Ovary (tissue), 9 donors: ENCODE results near the gene CAMKMT. TPM values are rescaled to one million over a fixed set of nuclear protein-coding genes. Genes with fewer than 3 reads are reported as not detected.

Experiments
- DNase-seq, 5 donors: peaks; one replicate each; pipeline ENCODE4 v3.0.0-alpha.2; 2019 to 2020
- H3K27ac ChIP-seq, 2 donors: fragments of 200-600 bp; one replicate each; pipeline versions ENCODE4 v1.5.1 to v1.8.0; 2019 to 2022
- H3K27me3 ChIP-seq: fragments of 200-600 bp; one replicate; pipeline ENCODE4 v1.8.0; 2022
- H3K36me3 ChIP-seq: fragments of 200-600 bp; sonication (generic); one replicate; pipeline ENCODE4 v1.5.1; 2019
- H3K4me1 ChIP-seq: one replicate; pipeline ENCODE4 v1.8.1; 2013; ENCODE audit warnings: mild to moderate bottlenecking, moderate library complexity; ENCODE audit not compliant: insufficient read depth
- H3K4me3 ChIP-seq: fragments of 200-600 bp; sonication (generic); one replicate; pipeline ENCODE4 v1.5.1; 2017
- H3K9me3 ChIP-seq, 2 donors: fragments of 200-600 bp in 1 of 2; sonication (generic) in 1 of 2; one replicate each; pipeline versions ENCODE4 v1.5.1 to v1.8.1; 2013 to 2019; ENCODE audit warnings: mild to moderate bottlenecking in 1 of 2, moderate library complexity in 1 of 2
- EP300 ChIP-seq: sonication (generic); formaldehyde crosslinking; IDR thresholded peaks from one replicate; pipeline ENCODE4 v1.6.1; 2017; ENCODE audit warnings: antibody characterized with exemption
- POLR2A ChIP-seq: fragments of 450-650 bp; IDR thresholded peaks from one replicate; pipeline ENCODE4 v1.6.1; 2017; ENCODE audit warnings: antibody characterized with exemption, mild to moderate bottlenecking, moderate library complexity
- WGBS, 3 donors: extraction: QIAGEN DNeasy Blood & Tissue Kit in 1 of 3; methylation state at CpG; one replicate each; pipeline versions ENCODE4 v1.1.5 to v1.1.7; 2013 to 2017; 5-methylcytosine and 5-hydroxymethylcytosine counted together
- intact Hi-C, 4 donors: fragments of 100-400 bp; cut with DNase I; formaldehyde crosslinking; loops; one replicate each; pipeline versions ENCODE4 v1.11.0 to v1.15.1; 2022 to 2023
- polyA plus RNA-seq, 2 donors: library from polyadenylated mRNA; stranded (reverse); fragments of 200-250 nt in 1 of 2; fragments of 350-450 nt in 1 of 2; fragmentation: Illumina TruSeq in 1 of 2; extraction: RNeasy Lipid Tissue Mini Kit (QIAGEN cat#74804) in 1 of 2; gene quantifications; one replicate each; pipeline ENCODE4 v1.2.3, GENCODE V29; 2013 to 2014
- total RNA-seq, 7 donors: library from RNA; depleted of rRNA in 2 of 7; stranded (reverse); fragments of >200 nt in 2 of 7; fragmentation: NEBNext Ultra II Directional in 3 of 7; extraction: Animal tissue kit (Norgen Biotek cat#: 25700) in 3 of 7; gene quantifications; one replicate each; pipeline versions ENCODE4 v1.1.0 to v1.2.4, GENCODE V29; 2016 to 2023
- TF ChIP-seq, protein P1 (sequence below), 3 donors: fragments of 450-650 bp in 2 of 3; fragments of 200-600 bp in 1 of 3; IDR thresholded peaks; one replicate each; pipeline versions ENCODE4 v1.5.1 to v1.8.0; 2016 to 2022; ENCODE audit warnings: antibody characterized with exemption in 3 of 3, mild to moderate bottlenecking in 1 of 3
- donor health status: DM: no; HTN: no; CAD: no; lungs with moderate emphysema.
- donor health status: DM: no; HTN: no; CAD: no.
- donor health status: Bipolar disorder and iron deficiency.
- donor health status: DM: yes; HTN: yes; CAD: no.
- donor health status: DM: no; HTN: no; CAD: no.
- donor health status: DM: yes; HTN: yes; CAD: no.

CAMKMT gene
- total and polyA plus RNA-seq, 9 donors, result 3.5 to 10.7 (median 8.9) TPM

DNA sequence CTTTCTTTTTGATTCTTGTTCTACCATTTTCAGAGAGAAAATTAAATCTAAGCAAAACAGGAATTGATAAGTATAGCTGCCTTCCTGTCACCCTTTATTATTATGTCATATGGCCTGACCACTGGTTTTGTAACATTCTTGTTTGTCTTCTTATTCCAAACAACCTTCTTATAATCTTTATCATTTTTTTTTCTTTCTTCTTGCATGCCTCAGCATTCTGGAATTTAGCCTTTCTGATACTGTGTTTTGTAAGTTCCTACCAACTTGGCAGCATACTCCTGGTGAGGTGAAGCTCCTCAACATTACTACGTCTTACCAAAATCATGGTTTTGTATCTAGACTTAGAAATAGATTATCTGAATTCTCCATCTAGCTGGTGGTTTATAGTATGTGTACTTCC lies 199.2 kb downstream of the CAMKMT start:
- Histone ChIP-seq H3K36me3 (no peaks in the 10 kb centered on the region), H3K4me3 (no peak overlapping the region), H3K9me3 (no peaks in the 10 kb centered on the region), H3K4me1 (no peaks in the 10 kb centered on the region), H3K27ac (no peak overlapping the region), H3K27me3 (no peaks in the 10 kb centered on the region)
- whole genome bisulfite sequencing, 3 donors, result 54 to 77% (median 61%) methylated on average over 1 of the region's 1 CpG
- DNase-seq, result no peak
- intact Hi-C loops, result no loop called here
- TF ChIP-seq, protein P1, sequence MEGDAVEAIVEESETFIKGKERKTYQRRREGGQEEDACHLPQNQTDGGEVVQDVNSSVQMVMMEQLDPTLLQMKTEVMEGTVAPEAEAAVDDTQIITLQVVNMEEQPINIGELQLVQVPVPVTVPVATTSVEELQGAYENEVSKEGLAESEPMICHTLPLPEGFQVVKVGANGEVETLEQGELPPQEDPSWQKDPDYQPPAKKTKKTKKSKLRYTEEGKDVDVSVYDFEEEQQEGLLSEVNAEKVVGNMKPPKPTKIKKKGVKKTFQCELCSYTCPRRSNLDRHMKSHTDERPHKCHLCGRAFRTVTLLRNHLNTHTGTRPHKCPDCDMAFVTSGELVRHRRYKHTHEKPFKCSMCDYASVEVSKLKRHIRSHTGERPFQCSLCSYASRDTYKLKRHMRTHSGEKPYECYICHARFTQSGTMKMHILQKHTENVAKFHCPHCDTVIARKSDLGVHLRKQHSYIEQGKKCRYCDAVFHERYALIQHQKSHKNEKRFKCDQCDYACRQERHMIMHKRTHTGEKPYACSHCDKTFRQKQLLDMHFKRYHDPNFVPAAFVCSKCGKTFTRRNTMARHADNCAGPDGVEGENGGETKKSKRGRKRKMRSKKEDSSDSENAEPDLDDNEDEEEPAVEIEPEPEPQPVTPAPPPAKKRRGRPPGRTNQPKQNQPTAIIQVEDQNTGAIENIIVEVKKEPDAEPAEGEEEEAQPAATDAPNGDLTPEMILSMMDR (IDR thresholded peaks at IDR 0.05), result no peak
- TF ChIP-seq POLR2A (no peak), EP300 (no peak)

DNA sequence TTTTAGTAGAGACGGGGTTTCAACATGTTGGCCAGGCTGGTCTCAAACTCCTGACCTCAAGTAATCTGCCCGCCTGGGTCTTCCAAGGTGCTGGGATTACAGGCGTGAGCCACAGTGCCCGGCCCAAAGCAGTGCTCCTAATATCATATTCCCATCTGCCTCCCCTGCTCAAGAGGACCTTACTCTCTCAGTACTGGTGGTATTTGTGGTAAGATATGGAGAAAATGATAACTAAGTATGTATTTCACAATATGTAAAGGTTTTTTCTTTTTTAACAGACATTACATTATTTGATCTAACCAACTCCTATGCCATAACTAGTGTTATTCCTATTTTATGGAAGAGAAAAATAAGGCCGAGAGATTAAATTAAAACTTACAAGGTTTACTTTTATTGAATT lies 201.0 kb downstream of the CAMKMT start:
- no peaks in the 10 kb centered on the region for H3K36me3 ChIP-seq
- 94 to 97% (median 96%) methylated on average over 5 of the region's 5 CpGs for whole genome bisulfite sequencing, 3 donors
- no peaks in the 10 kb centered on the region for H3K27me3 ChIP-seq
- H3K9me3 ChIP-seq, result no peaks in the 10 kb centered on the region
- DNase-seq, result no peak
- no peak overlapping the region for H3K27ac ChIP-seq
- intact Hi-C loops, result no loop called here
- TF ChIP-seq POLR2A (no peak), EP300 (no peak)
- TF ChIP-seq, protein P1 (IDR thresholded peaks at IDR 0.05), result no peak
- no peak overlapping the region for H3K4me3 ChIP-seq
- H3K4me1 ChIP-seq, result no peaks in the 10 kb centered on the region

DNA sequence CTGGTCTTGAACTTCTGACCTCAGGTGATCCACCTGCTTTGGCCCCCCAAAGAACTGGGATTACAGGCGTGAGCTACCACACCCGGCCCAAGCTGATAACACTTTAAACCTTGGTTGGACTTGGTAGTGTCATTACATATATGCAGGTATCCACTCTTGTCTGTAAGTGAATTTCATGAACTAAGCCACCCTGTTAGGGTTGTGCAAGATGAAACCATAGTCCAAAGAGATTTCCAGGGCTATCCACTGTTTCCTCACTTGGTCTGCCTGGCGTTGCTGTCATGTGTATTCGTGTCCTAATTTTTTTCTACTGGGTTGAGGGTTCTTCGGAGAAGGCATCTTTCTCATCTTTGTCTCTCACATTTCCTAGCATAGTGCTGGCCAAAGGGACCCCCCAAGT lies 203.0 kb downstream of the CAMKMT start:
- H3K4me3 ChIP-seq, result no peak overlapping the region
- no peaks in the 10 kb centered on the region for H3K4me1 ChIP-seq
- WGBS, 3 donors, result 93 to 96% (median 96%) methylated on average over 5 of the region's 5 CpGs
- no peaks in the 10 kb centered on the region for H3K27me3 ChIP-seq
- intact Hi-C loops, result no loop called here
- no peak for DNase-seq
- H3K27ac ChIP-seq, result no peak overlapping the region
- no peaks in the 10 kb centered on the region for H3K36me3 ChIP-seq
- TF ChIP-seq EP300 (no peak), POLR2A (no peak)
- TF ChIP-seq, protein P1 (IDR thresholded peaks at IDR 0.05), result no peak
- no peaks in the 10 kb centered on the region for H3K9me3 ChIP-seq

DNA sequence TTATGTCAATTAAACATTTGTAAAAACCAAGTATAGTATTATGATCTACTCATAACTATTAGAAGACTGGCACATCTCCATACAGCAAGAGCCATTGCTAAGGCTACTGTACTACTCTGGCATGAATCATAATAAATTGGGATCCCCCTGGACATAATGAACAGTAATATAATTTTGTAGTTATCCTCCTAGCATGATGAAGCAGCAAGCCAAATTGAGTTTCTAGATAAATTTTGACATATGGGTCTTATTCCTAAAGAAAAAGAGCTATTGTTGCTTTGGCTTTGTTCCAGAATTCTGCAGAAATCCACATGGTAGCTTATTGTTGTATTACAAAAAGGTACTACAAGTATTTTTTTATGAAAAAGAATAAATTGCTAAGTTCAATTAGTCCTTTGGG lies 204.3 kb downstream of the CAMKMT start:
- Histone ChIP-seq H3K27ac (no peak overlapping the region), H3K36me3 (no peaks in the 10 kb centered on the region), H3K4me3 (no peak overlapping the region), H3K9me3 (no peaks in the 10 kb centered on the region), H3K27me3 (no peaks in the 10 kb centered on the region), H3K4me1 (no peaks in the 10 kb centered on the region)
- intact Hi-C loops, result no loop called here
- no peak for DNase-seq
- TF ChIP-seq, protein P1 (IDR thresholded peaks at IDR 0.05), result no peak
- TF ChIP-seq POLR2A (no peak), EP300 (no peak)

DNA sequence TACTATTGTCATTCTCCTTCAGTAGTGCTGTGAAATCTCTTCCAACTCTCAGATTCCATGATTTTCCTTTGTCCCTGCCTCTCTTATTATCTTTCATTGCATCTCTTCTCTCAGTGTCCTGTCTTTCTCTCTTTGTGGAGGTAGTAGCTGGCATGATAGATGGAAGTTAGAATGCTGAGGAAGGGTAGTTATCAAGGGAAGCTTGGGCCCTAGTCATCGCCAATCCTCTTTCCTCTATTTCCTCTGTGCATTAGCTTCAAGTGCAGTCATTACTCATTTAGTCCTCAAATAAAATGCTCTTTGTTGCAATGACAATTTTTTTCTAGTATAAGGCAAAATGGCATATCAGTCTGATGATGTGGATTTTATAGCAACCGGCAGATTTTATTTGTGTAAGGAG lies 207.7 kb downstream of the CAMKMT start:
- H3K4me1 ChIP-seq, result no peaks in the 10 kb centered on the region
- H3K9me3 ChIP-seq, result no peaks in the 10 kb centered on the region
- TF ChIP-seq, protein P1 (IDR thresholded peaks at IDR 0.05), result no peak
- no peak for TF ChIP-seq POLR2A
- TF ChIP-seq EP300, result no peak
- intact Hi-C loops, result no loop called here
- H3K27me3 ChIP-seq, result no peaks in the 10 kb centered on the region
- no peaks in the 10 kb centered on the region for H3K36me3 ChIP-seq
- H3K4me3 ChIP-seq, result no peak overlapping the region
- WGBS, 3 donors, result 92 to 96% (median 94%) methylated on average over 2 of the region's 2 CpGs
- no peak overlapping the region for H3K27ac ChIP-seq
- DNase-seq, result no peak
